GM19397 (cell line): ENCODE measurements around the gene MOG.
"Not testable (repeated sequence)": the region's sequence is repeated elsewhere in the genome, so short reads cannot be mapped to it uniquely, and the experiment has no call there.

Source experiments
- ATAC-seq: cut with Tn5 transposase; IDR thresholded peaks from one replicate; pipeline ENCODE4 v1.9.1; 2021; ENCODE audit warnings: mild to moderate bottlenecking, moderate library complexity; ENCODE audit not compliant: unreplicated experiment

MOG gene

GRCh38 chr6:29637247-29637646, 19.6 kb upstream of the MOG start:
- no peak for ATAC-seq

GRCh38 chr6:29641430-29642148, 15.3 kb upstream of the MOG start:
- no peak for ATAC-seq

GRCh38 chr6:29647927-29648642, 8.8 kb upstream of the MOG start:
- ATAC-seq, result no peak

- peak; percentile 95 for ATAC-seq
Measured at GRCh38 chr6:29649701-29650673, 6.9 kb upstream of the MOG start.

- ATAC-seq, result no peak
Measured at GRCh38 chr6:29651413-29652197, 5.3 kb upstream of the MOG start.

GRCh38 chr6:29652198-29652584, 4.7 kb upstream of the MOG start:
- ATAC-seq, result no peak

GRCh38 chr6:29653452-29654038, 3.3 kb upstream of the MOG start:
- no peak for ATAC-seq

- no peak for ATAC-seq
Measured at GRCh38 chr6:29655658-29656057, 1.2 kb upstream of the MOG start.

GRCh38 chr6:29656157-29656556, 735 bp upstream of the MOG start:
- ATAC-seq, result no peak

GRCh38 chr6:29661071-29661470, 4.2 kb downstream of the MOG start:
- ATAC-seq, result no peak

- ATAC-seq, result not testable (repeated sequence)
Measured at GRCh38 chr6:29661502-29662141, 4.7 kb downstream of the MOG start.

GRCh38 chr6:29663300-29664042, 6.6 kb downstream of the MOG start:
- no peak for ATAC-seq

- ATAC-seq, result no peak
Measured at GRCh38 chr6:29665942-29666825, 9.3 kb downstream of the MOG start.

GRCh38 chr6:29666826-29667130, 9.9 kb downstream of the MOG start:
- ATAC-seq, result no peak

GRCh38 chr6:29667158-29667557, 10.3 kb downstream of the MOG start:
- ATAC-seq, result no peak

- ATAC-seq, result no peak
Measured at GRCh38 chr6:29671026-29671425, 14.1 kb downstream of the MOG start.

GRCh38 chr6:29672116-29672515, 15.2 kb downstream of the MOG start:
- ATAC-seq, result not testable (repeated sequence)

- no peak for ATAC-seq
Measured at GRCh38 chr6:29673161-29673560, 16.3 kb downstream of the MOG start.
